NB4 (cell line): ENCODE measurements around the gene STARD3.

Experiments used
- DNase-seq: peaks from one replicate; pipeline ENCODE4 v3.0.0; 2010; ENCODE audit warnings: low read depth
- H3K4me3 ChIP-seq: one replicate; pipeline ENCODE4 v1.5.1; 2011; ENCODE audit warnings: mild to moderate bottlenecking, low read depth, low read length, moderate library complexity
- CTCF ChIP-seq: IDR thresholded peaks from one replicate; pipeline ENCODE4 v1.5.1; 2012; ENCODE audit warnings: low read depth, low read length
- MAX ChIP-seq: IDR thresholded peaks from 2 replicates; pipeline ENCODE4 v1.6.1; 2011; ENCODE audit warnings: low read depth, low read length
- MYC ChIP-seq: IDR thresholded peaks from 2 replicates; pipeline ENCODE4 v1.6.1; 2011; ENCODE audit warnings: low read depth, low read length
- POLR2A ChIP-seq: IDR thresholded peaks from 2 replicates; pipeline ENCODE4 v1.6.1; 2011; ENCODE audit warnings: mild to moderate bottlenecking; ENCODE audit not compliant: insufficient read length; ENCODE audit errors: extremely low read depth

STARD3 gene

GRCh38 chr17:39623356-39623950, 13.5 kb upstream of the STARD3 start:
- H3K4me3 ChIP-seq = no peak overlapping the region
- no peak for TF ChIP-seq MYC
- TF ChIP-seq POLR2A = no peak
- TF ChIP-seq MAX = peak; percentile 33; the same call in 1 of the 2 replicates
- peak; percentile 97 for TF ChIP-seq CTCF
- peak; percentile 80 for DNase-seq

- DNase-seq = no peak
- no peak overlapping the region for H3K4me3 ChIP-seq
- TF ChIP-seq CTCF (no peak), POLR2A (no peak), MAX (no peak), MYC (no peak)
Observed at GRCh38 chr17:39624313-39624712, 12.6 kb upstream of the STARD3 start.

- DNase-seq = no peak
- no peak overlapping the region for H3K4me3 ChIP-seq
- no peak for TF ChIP-seq POLR2A
- no peak for TF ChIP-seq CTCF
- no peak for TF ChIP-seq MYC
- no peak for TF ChIP-seq MAX
Observed at GRCh38 chr17:39625198-39625785, 11.7 kb upstream of the STARD3 start.

- no peak for DNase-seq
- no peak for TF ChIP-seq POLR2A
- no peak for TF ChIP-seq MAX
- TF ChIP-seq MYC = no peak
- TF ChIP-seq CTCF = no peak
- H3K4me3 ChIP-seq = no peak within 1 kb of the TSS
Observed at GRCh38 chr17:39626171-39627046, 10.5 kb upstream of the STARD3 start, which contains the start of gene PPP1R1B. Gene PPP1R1B, plus strand, starts transcription at chr17:39626952. Its CDS starts 441 bp downstream, at chr17:39627393.

GRCh38 chr17:39627047-39627711, 9.8 kb upstream of the STARD3 start:
- no peak overlapping the region for H3K4me3 ChIP-seq
- DNase-seq = no peak
- TF ChIP-seq MAX = no peak
- no peak for TF ChIP-seq POLR2A
- TF ChIP-seq CTCF = no peak
- no peak for TF ChIP-seq MYC
